ENCODE data around the gene AATF. TPM values are rescaled to one million over a fixed set of nuclear protein-coding genes. Genes with fewer than 3 reads are reported as not detected.
A peak's percentile ranks its signal among the peaks of the same experiment; 100 is the strongest.

Gene AATF
- total RNA-seq, 1 donor from 2014 or later, result 19.5 TPM

DNA sequence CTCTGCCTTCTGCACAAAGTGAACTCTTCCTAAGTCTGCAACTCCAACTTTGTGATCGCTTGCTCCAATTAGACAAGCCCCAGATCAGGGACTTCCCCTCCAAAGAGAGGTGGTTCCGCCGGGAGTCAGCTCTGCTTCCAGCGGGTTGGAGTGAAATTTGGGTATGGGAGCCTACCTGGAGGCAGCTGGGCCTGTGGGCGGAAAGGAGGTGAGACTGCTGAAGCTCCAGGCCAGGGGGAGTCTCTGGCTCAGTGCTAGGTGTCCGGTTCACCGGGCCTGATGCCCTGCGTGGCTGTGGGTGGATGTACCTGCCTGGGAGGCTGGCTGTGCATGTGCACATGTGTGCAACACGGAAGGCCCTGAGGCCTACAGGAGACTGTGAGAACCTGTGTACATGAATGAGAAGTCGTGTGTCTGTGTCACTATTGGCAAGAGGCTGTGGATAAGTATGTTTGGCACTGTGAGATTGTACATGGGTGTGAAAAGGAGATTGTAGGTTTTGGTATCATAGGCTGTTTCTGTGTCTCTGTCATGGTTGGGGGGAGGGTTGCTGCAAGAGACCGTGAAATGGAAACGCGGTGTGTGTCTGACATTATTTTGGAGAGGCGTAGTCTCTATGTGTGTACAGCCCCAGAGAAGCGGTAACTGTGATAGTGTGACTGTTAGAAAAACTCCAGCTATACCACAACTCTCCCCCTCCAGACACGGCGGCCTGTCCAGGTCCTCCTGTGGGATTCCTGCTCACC, 7.3 kb upstream of the AATF start:
- Histone ChIP-seq H3K27ac (no peak overlapping the region), H3K4me3 (no peak overlapping the region), H3K4me1 (peaks cover 3 to 29% of the 10 kb centered on the region in 2 donors), H3K27me3 (peaks cover 65% of the 10 kb centered on the region), H3K36me3 (no peaks in the 10 kb centered on the region), H3K9me3 (no peaks in the 10 kb centered on the region)
- intact Hi-C loops (cut with DNase I), result loop anchor here (10.0 kb wide), 3 partner anchors 413 to 1567 kb away; partner anchors contain the start of genes DUSP14 and SLFN11
- TF ChIP-seq, protein P1, sequence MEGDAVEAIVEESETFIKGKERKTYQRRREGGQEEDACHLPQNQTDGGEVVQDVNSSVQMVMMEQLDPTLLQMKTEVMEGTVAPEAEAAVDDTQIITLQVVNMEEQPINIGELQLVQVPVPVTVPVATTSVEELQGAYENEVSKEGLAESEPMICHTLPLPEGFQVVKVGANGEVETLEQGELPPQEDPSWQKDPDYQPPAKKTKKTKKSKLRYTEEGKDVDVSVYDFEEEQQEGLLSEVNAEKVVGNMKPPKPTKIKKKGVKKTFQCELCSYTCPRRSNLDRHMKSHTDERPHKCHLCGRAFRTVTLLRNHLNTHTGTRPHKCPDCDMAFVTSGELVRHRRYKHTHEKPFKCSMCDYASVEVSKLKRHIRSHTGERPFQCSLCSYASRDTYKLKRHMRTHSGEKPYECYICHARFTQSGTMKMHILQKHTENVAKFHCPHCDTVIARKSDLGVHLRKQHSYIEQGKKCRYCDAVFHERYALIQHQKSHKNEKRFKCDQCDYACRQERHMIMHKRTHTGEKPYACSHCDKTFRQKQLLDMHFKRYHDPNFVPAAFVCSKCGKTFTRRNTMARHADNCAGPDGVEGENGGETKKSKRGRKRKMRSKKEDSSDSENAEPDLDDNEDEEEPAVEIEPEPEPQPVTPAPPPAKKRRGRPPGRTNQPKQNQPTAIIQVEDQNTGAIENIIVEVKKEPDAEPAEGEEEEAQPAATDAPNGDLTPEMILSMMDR (IDR thresholded peaks at IDR 0.05), result no peak
- no peak for DNase-seq (ENCODE audit: low spot score in 2 of 2)

DNA sequence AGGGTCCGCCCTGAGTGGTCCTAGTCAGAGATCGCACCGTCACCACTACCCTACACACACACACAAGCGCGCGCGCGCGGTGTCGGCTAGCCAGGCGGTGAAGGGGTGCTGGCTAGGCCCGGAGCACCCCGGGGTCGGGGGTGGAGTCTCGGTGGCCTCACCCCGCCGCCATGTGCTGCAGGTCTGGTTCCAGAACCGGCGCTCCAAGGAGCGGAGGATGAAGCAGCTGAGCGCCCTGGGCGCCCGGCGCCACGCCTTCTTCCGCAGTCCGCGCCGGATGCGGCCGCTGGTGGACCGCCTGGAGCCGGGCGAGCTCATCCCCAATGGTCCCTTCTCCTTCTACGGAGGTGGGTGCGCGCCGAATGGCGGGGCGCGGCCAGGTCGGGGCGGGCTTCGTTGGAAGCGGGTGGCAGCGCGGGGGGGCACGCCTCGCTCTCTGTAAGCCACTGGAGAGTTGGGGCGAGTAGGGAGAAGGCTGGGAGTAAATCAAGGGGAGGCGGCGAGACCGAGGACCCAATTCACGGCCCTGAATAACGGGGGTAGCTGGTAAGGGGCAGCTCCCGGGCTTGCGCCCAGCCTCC, 6.6 kb upstream of the AATF start:
- no peaks in the 10 kb centered on the region for H3K36me3 ChIP-seq
- peaks cover 3 to 24% of the 10 kb centered on the region in 2 donors for H3K4me1 ChIP-seq
- intact Hi-C loops (cut with DNase I), result loop anchor here (10.0 kb wide), 3 partner anchors 413 to 1567 kb away; partner anchors contain the start of genes DUSP14 and SLFN11
- peaks cover 67% of the 10 kb centered on the region for H3K27me3 ChIP-seq
- H3K27ac ChIP-seq, result no peak overlapping the region
- no peak for DNase-seq (ENCODE audit: low spot score in 2 of 2)
- peak overlapping the region in 1 of 2 donors; percentile 8 for H3K4me3 ChIP-seq
- no peaks in the 10 kb centered on the region for H3K9me3 ChIP-seq
- TF ChIP-seq, protein P1 (IDR thresholded peaks at IDR 0.05), result no peak

DNA sequence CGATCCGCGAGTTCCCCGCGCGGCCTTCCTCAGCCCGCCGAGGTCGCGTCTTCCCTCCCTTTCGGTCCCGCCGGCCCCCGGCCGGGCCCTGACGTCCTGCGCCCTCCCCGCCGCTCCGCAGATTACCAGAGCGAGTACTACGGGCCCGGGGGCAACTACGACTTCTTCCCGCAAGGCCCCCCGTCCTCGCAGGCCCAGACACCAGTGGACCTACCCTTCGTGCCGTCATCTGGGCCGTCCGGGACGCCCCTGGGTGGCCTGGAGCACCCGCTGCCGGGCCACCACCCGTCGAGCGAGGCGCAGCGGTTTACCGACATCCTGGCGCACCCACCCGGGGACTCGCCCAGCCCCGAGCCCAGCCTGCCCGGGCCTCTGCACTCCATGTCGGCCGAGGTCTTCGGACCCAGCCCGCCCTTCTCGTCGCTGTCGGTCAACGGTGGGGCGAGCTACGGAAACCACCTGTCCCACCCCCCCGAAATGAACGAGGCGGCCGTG, 6.1 kb upstream of the AATF start:
- H3K4me3 ChIP-seq, result peak overlapping the region in 1 of 2 donors; percentile 8
- H3K4me1 ChIP-seq, result peaks cover 0 to 19% of the 10 kb centered on the region in 2 donors
- H3K27me3 ChIP-seq, result peaks cover 61% of the 10 kb centered on the region
- TF ChIP-seq, protein P1 (IDR thresholded peaks at IDR 0.05), result no peak
- DNase-seq (ENCODE audit: low spot score in 2 of 2), result no peak
- intact Hi-C loops (cut with DNase I), result loop anchor here (10.0 kb wide), 3 partner anchors 412 to 1568 kb away; partner anchors contain the start of genes DUSP14 and SLFN11
- H3K9me3 ChIP-seq, result no peaks in the 10 kb centered on the region
- no peaks in the 10 kb centered on the region for H3K36me3 ChIP-seq
- H3K27ac ChIP-seq, result no peak overlapping the region

DNA sequence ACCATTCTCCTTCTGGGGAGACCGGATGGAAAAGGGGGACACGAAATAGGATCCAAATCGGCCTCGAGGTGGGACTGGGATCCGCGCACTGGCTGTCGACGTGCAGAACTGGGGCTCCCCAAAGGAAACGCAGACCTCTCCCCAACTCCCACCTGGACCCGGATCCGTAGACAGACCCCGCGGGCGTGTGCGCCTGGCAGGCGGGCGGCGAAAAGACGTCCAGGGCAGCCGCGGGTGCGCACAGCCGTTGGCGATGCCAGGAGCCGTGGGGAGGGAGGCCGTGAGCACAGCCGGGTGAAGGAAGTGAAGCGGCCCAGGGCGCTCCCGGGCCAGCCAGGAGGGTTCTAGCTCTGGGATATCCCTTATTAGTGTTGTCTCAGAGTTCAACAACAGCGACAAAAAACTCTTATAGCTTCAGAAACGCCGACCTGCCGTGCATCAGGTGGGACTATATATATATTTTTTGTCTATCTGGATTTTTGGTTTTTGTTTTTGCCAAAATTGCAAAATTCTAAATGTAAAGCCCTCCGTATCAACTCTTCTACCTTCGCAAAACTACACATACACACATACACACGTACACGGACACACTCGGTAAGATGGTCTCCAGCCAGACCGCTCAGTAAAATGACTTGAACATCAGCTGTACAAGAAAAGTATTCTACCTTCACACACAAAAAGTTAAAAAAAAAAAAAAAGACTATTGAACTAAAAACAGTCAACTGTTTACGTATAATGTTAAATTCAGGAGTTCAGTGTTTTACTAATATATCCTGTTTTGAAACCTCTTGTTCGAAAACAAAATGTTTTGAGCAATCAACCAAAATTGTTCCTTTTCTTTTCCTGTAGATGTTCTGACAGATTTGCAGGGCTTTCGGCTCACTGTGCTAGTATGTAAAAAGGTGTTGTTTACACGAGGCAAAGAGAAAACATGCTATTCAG, 5.2 kb upstream of the AATF start:
- Histone ChIP-seq H3K27ac (no peak overlapping the region), H3K36me3 (no peaks in the 10 kb centered on the region), H3K9me3 (no peaks in the 10 kb centered on the region), H3K27me3 (peaks cover 53% of the 10 kb centered on the region), H3K4me1 (peaks cover 0 to 16% of the 10 kb centered on the region in 2 donors), H3K4me3 (no peak overlapping the region)
- no peak for DNase-seq (ENCODE audit: low spot score in 2 of 2)
- TF ChIP-seq, protein P1 (IDR thresholded peaks at IDR 0.05), result no peak
- intact Hi-C loops (cut with DNase I), result loop anchor here (10.0 kb wide), 3 partner anchors 411 to 1569 kb away; partner anchors contain the start of genes DUSP14 and SLFN11

DNA sequence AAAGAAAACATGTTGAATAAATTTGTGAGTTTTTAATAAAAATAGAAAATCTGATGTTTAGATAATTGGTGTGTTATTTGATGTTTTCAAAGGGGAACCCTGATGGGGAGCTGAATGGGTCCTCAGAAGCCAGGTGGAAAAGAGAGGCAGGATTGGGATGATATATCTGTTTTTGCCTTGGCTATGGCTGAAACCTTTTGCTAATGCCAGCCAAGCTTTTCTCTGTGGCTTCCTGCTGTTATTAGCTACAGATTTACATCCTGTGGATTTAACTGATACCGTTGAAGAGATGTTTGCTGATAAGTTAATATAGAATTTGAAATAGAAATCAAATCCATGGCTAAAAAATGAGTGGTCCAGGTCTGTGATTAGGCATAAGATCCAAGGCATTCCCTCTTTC, 4.2 kb upstream of the AATF start:
- DNase-seq (ENCODE audit: low spot score in 2 of 2), result no peak
- H3K4me3 ChIP-seq, result no peak overlapping the region
- H3K9me3 ChIP-seq, result no peaks in the 10 kb centered on the region
- no peaks in the 10 kb centered on the region for H3K36me3 ChIP-seq
- TF ChIP-seq, protein P1 (IDR thresholded peaks at IDR 0.05), result no peak
- peaks cover 0 to 16% of the 10 kb centered on the region in 2 donors for H3K4me1 ChIP-seq
- intact Hi-C loops (cut with DNase I), result loop anchor here (10.0 kb wide), 3 partner anchors 410 to 1570 kb away; partner anchors contain the start of genes DUSP14 and SLFN11
- H3K27ac ChIP-seq, result no peak overlapping the region
- peaks cover 42% of the 10 kb centered on the region for H3K27me3 ChIP-seq
